Neuronal stem cell (in vitro differentiated cells): Measurements from ENCODE around the gene PTPN6.

ENCODE experiments used
- DNase-seq: peaks from one replicate; pipeline ENCODE4 v3.0.0-alpha.2; 2013; ENCODE audit warnings: low spot score
- H2AFZ ChIP-seq: one replicate; pipeline ENCODE4 v1.6.1; 2013; ENCODE audit warnings: mild to moderate bottlenecking, low read length, inconsistent platforms
- H2AK5ac ChIP-seq: 2 replicates; pipeline ENCODE4 v1.6.1; 2013; ENCODE audit warnings: low read depth, mild to moderate bottlenecking, inconsistent platforms, low read length, moderate library complexity, mixed read lengths
- H2BK120ac ChIP-seq: 2 replicates; pipeline ENCODE4 v1.6.1; 2013; ENCODE audit warnings: low read depth, mild to moderate bottlenecking, inconsistent platforms, low read length, moderate library complexity, mixed read lengths
- H2BK12ac ChIP-seq: one replicate; pipeline ENCODE4 v1.6.1; 2013; ENCODE audit warnings: low read length, inconsistent platforms
- H2BK15ac ChIP-seq: 2 replicates; pipeline ENCODE4 v1.6.1; 2013; ENCODE audit warnings: mild to moderate bottlenecking, low read length, inconsistent platforms, mixed read lengths
- H2BK5ac ChIP-seq: one replicate; pipeline ENCODE4 v1.6.1; 2013; ENCODE audit warnings: inconsistent platforms, mild to moderate bottlenecking, low read length, moderate library complexity
- H3K14ac ChIP-seq: one replicate; pipeline ENCODE4 v1.6.1; 2013; ENCODE audit warnings: low read length, inconsistent platforms
- H3K18ac ChIP-seq: 2 replicates; pipeline ENCODE4 v1.6.1; 2013; ENCODE audit warnings: low read length, inconsistent platforms
- H3K23ac ChIP-seq: 2 replicates; pipeline ENCODE4 v1.6.1; 2013; ENCODE audit warnings: low read depth, mild to moderate bottlenecking, mixed read lengths, low read length, inconsistent platforms; ENCODE audit not compliant: poor library complexity
- H3K27ac ChIP-seq: replicated peaks from 3 replicates; pipeline ENCODE4 v1.5.1; 2013; ENCODE audit warnings: low read length, inconsistent platforms
- H3K27me3 ChIP-seq, 3 experiments: 2 replicates each; pipeline ENCODE4 v1.6.1; 2013; ENCODE audit warnings: low read length in 3 of 3, mild to moderate bottlenecking in 2 of 3, inconsistent platforms in 1 of 3, low read depth in 1 of 3, mixed read lengths in 1 of 3, moderate library complexity in 1 of 3; ENCODE audit not compliant: control insufficient read depth in 3 of 3, insufficient read depth in 3 of 3
- H3K36me3 ChIP-seq, 2 donors: replicated peaks in 1 of 2; 2 replicates each; pipeline ENCODE4 v1.6.1; 2013; ENCODE audit warnings: low read length in 2 of 2; ENCODE audit not compliant: control insufficient read depth in 2 of 2, insufficient read depth in 2 of 2
- H3K4ac ChIP-seq: 2 replicates; pipeline ENCODE4 v1.6.1; 2013; ENCODE audit warnings: inconsistent platforms, mild to moderate bottlenecking, low read length, moderate library complexity
- H3K4me1 ChIP-seq, 2 donors: 1 replicate in 1 of 2; 2 replicates in 1 of 2; pipeline ENCODE4 v1.6.1; 2013; ENCODE audit warnings: low read length in 2 of 2, low read depth in 1 of 2; ENCODE audit not compliant: control insufficient read depth in 2 of 2, insufficient read depth in 1 of 2
- H3K4me2 ChIP-seq: one replicate; pipeline ENCODE4 v1.6.1; 2013; ENCODE audit warnings: mild to moderate bottlenecking, low read length, inconsistent platforms; ENCODE audit not compliant: insufficient read depth, poor library complexity, severe bottlenecking
- H3K4me3 ChIP-seq, 2 donors: 2 replicates each; pipeline ENCODE4 v1.5.1; 2013; ENCODE audit warnings: low read length in 2 of 2, mild to moderate bottlenecking in 2 of 2, inconsistent platforms in 1 of 2, moderate library complexity in 1 of 2
- H3K79me1 ChIP-seq: one replicate; pipeline ENCODE4 v1.6.1; 2013; ENCODE audit warnings: low read depth, mild to moderate bottlenecking, inconsistent platforms, low read length, moderate library complexity
- H3K9ac ChIP-seq: one replicate; pipeline ENCODE4 v1.6.1; 2013; ENCODE audit warnings: mild to moderate bottlenecking, low read depth, low read length, inconsistent platforms; ENCODE audit not compliant: poor library complexity
- H3K9me3 ChIP-seq, 2 donors: replicated peaks in 1 of 2; 2 replicates each; pipeline versions ENCODE3 to v1.6.1; 2013; ENCODE audit warnings: low read length in 2 of 2, mild to moderate bottlenecking in 2 of 2, inconsistent platforms in 1 of 2, low read depth in 1 of 2, mixed read lengths in 1 of 2, moderate library complexity in 1 of 2; ENCODE audit not compliant: control insufficient read depth in 2 of 2, insufficient read depth in 1 of 2
- H4K8ac ChIP-seq: one replicate; pipeline ENCODE4 v1.6.1; 2013; ENCODE audit warnings: low read depth, mild to moderate bottlenecking, inconsistent platforms, low read length, moderate library complexity
- H4K91ac ChIP-seq: one replicate; pipeline ENCODE4 v1.6.1; 2013; ENCODE audit warnings: low read length, low read depth, mild to moderate bottlenecking, inconsistent platforms; ENCODE audit not compliant: poor library complexity
- WGBS, 2 donors: extraction: QIAGEN DNeasy Blood & Tissue Kit; methylation state at CpG; one replicate each; pipeline ENCODE4 v1.1.7; 2013; ENCODE audit warnings: missing lambda C conversion rate in 2 of 2, mixed read lengths in 1 of 2; ENCODE audit not compliant: insufficient read length in 2 of 2, insufficient replicate concordance in 1 of 2; ENCODE audit errors: extremely low coverage in 2 of 2; 5-methylcytosine and 5-hydroxymethylcytosine counted together

PTPN6 gene

DNA sequence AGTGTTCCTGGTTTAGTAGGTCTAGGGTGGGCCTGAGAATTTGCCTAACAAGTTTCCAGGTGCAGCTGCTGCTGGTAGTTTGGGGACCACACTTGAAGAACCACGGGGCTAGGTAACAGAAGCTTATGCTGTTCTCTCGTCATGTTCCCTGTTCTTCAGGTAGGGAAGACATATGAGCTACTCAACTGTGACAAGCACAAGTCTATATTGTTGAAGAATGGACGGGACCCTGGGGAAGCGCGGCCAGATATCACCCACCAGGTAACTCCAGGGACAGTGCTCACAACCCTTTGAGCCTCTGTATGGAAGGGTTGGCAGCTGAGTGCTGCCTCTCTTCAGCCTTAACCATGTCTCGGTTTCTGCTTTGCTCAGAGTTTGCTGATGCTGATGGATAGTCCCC, 23.0 kb downstream of the PTPN6 start:
- Histone ChIP-seq H3K36me3 (peaks cover 47 to 64% of the 10 kb centered on the region in 2 donors), H3K27me3 (no peaks in the 10 kb centered on the region), H3K4me1 (peaks cover 6% of the 10 kb centered on the region in 2 donors), H3K4me3 (no peak overlapping the region), H3K9me3 (no peaks in the 10 kb centered on the region), H3K79me1 (peaks cover 3% of the 10 kb centered on the region), H4K91ac (no peak overlapping the region), H2BK120ac (no peak overlapping the region), H3K4me2 (no peak overlapping the region), H2AK5ac (no peak overlapping the region), H2AFZ (no peak overlapping the region), H3K4ac (no peak overlapping the region), H2BK12ac (no peak overlapping the region), H3K23ac (no peak overlapping the region), H3K18ac (no peak overlapping the region), H3K9ac (no peak overlapping the region), H3K14ac (no peak overlapping the region), H4K8ac (no peak overlapping the region), H3K27ac (no peak overlapping the region), H2BK5ac (no peak overlapping the region), H2BK15ac (no peak overlapping the region)
- no peak for DNase-seq
- WGBS, 2 donors: no CpG with 5 or more reads among the region's 6 CpGs

DNA sequence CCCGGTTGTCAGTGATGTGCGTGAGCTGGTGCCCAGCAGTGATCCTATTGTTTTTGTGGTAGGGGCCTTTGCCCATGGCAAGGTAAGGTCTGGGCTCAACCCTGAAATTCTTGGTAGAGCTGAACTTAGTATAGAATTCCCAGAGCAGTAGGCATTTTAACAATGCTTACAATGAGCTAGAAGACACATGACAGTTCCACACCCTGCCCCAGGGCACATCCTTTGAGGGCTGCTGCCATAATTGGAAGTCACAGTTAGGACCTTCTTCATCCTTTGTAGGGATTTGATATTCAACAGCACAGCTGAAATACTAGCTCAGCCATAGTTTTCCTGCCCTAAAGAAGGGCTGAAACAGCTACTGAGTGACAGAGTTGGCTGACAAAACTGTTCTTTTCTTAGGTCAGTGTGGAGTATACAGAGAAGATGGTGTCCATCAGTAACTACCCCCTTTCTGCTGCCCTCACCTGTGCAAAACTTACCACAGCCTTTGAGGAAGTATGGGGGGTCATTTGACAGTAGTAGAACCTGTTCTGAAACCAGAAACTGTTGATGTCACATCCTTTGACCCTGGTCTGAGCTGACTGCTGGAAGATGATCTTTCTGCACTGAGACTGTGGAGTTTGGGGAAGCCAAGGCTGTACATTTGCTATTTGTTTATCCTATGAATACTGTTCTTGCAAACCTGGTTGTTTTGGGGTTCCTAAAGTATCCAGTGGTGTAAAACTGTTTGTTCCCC, 24.3 kb downstream of the PTPN6 start:
- no peak overlapping the region for H3K14ac ChIP-seq
- no peak overlapping the region for H3K27ac ChIP-seq
- H3K4me3 ChIP-seq: no peak overlapping the region
- no peak for DNase-seq
- H2BK15ac ChIP-seq: no peak overlapping the region
- no peaks in the 10 kb centered on the region for H3K79me1 ChIP-seq
- H3K4me2 ChIP-seq: no peak overlapping the region
- no peak overlapping the region for H2BK5ac ChIP-seq
- H3K36me3 ChIP-seq: peaks cover 51 to 75% of the 10 kb centered on the region in 2 donors
- H2BK12ac ChIP-seq: no peak overlapping the region
- H3K27me3 ChIP-seq: no peaks in the 10 kb centered on the region
- no peak overlapping the region for H4K8ac ChIP-seq
- no CpG with 5 or more reads among the region's 2 CpGs for WGBS, 2 donors
- no peak overlapping the region for H3K4ac ChIP-seq
- H3K18ac ChIP-seq: no peak overlapping the region
- no peak overlapping the region for H4K91ac ChIP-seq
- H2BK120ac ChIP-seq: no peak overlapping the region
- H3K4me1 ChIP-seq: peaks cover 2 to 4% of the 10 kb centered on the region in 2 donors
- no peak overlapping the region for H3K23ac ChIP-seq
- H2AFZ ChIP-seq: no peak overlapping the region
- H3K9ac ChIP-seq: no peak overlapping the region
- no peak overlapping the region for H2AK5ac ChIP-seq
- no peaks in the 10 kb centered on the region for H3K9me3 ChIP-seq

DNA sequence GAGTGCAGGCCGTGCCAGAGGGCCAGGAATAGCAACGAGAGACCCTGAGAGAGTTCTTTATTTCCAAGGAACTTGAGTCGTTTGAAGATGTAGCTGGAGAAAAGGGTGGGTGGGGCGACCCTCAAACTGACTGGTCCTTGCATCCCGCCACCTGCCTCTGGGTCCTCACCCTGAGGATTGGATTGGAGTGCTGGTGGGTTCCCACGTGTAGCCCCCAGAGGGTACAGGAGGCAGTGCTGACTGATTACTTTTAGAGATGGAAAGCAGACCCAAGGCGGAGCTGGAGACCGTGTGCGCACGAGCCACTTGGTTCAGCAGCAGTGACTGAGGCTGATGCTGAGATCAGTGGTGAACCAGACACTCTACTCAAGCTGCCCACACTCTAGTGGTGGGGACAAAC, 26.5 kb downstream of the PTPN6 start:
- no peak for DNase-seq
- no peak overlapping the region for H4K91ac ChIP-seq
- H3K14ac ChIP-seq: no peak overlapping the region
- no peaks in the 10 kb centered on the region for H3K4me1 ChIP-seq
- no peak overlapping the region for H2BK120ac ChIP-seq
- no peak overlapping the region for H2AFZ ChIP-seq
- no peak overlapping the region for H2AK5ac ChIP-seq
- H3K36me3 ChIP-seq: peaks cover 61 to 91% of the 10 kb centered on the region in 2 donors
- no peak overlapping the region for H3K4me2 ChIP-seq
- H2BK15ac ChIP-seq: no peak overlapping the region
- no peak overlapping the region for H3K4me3 ChIP-seq
- H3K27me3 ChIP-seq: no peaks in the 10 kb centered on the region
- H3K18ac ChIP-seq: no peak overlapping the region
- no peaks in the 10 kb centered on the region for H3K79me1 ChIP-seq
- WGBS, 2 donors: no CpG with 5 or more reads among the region's 10 CpGs
- H4K8ac ChIP-seq: no peak overlapping the region
- H3K9ac ChIP-seq: no peak overlapping the region
- H2BK12ac ChIP-seq: no peak overlapping the region
- H3K4ac ChIP-seq: no peak overlapping the region
- no peak overlapping the region for H2BK5ac ChIP-seq
- no peaks in the 10 kb centered on the region for H3K9me3 ChIP-seq
- H3K27ac ChIP-seq: no peak overlapping the region
- H3K23ac ChIP-seq: no peak overlapping the region

DNA sequence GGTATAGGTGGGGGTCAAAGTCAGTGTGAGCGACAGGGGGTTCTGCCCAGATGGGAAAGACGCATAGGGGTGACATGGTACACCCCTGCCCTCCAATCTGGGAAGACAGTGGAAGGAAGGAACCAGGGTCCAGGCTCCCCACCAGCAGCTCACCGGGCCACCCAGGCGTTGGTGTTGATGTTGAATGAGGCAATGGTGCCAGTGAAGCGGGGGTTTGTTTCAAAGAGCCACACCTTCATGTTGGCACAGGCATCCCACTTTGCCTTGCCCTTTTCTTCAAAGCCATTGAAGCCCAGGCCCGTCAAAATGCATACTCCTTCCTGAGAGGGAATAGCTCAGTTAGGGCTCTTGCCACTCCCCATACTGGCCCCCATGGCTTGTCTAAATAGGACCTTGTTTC, 27.0 kb downstream of the PTPN6 start:
- Histone ChIP-seq H2AK5ac (no peak overlapping the region), H3K4me1 (no peaks in the 10 kb centered on the region), H4K8ac (no peak overlapping the region), H3K79me1 (no peaks in the 10 kb centered on the region), H2BK120ac (no peak overlapping the region), H3K9ac (no peak overlapping the region), H3K18ac (no peak overlapping the region), H2BK5ac (no peak overlapping the region), H3K9me3 (no peaks in the 10 kb centered on the region), H3K36me3 (peaks cover 61 to 95% of the 10 kb centered on the region in 2 donors), H3K27me3 (no peaks in the 10 kb centered on the region), H3K4me2 (no peak overlapping the region), H4K91ac (no peak overlapping the region), H3K4ac (no peak overlapping the region), H3K14ac (no peak overlapping the region), H3K27ac (no peak overlapping the region), H2BK12ac (no peak overlapping the region), H3K23ac (no peak overlapping the region), H2AFZ (no peak overlapping the region), H3K4me3 (no peak overlapping the region), H2BK15ac (no peak overlapping the region)
- no peak for DNase-seq
- no CpG with 5 or more reads among the region's 6 CpGs for WGBS, 2 donors
